K562 (cell line): ENCODE measurements around the gene G6PC3. TPM values are rescaled to one million over a fixed set of nuclear protein-coding genes. Genes with fewer than 3 reads are reported as not detected.

Source experiments
- ARID3A ChIP-seq: IDR thresholded peaks from 2 replicates; pipeline ENCODE4 v1.6.1; 2012; ENCODE audit warnings: low read depth, low read length, improper control_type of control experiment, borderline replicate concordance
- DPF2 ChIP-seq: fragments of 450-650 bp; IDR thresholded peaks from 2 replicates; pipeline ENCODE4 v1.6.1; 2016
- ELK3 ChIP-seq: fragments of 450-650 bp; formaldehyde crosslinking; IDR thresholded peaks from 2 replicates; pipeline ENCODE4 v1.4.0; 2020; ENCODE audit warnings: mild to moderate bottlenecking
- ESRRA ChIP-seq: fragments of 450-650 bp; IDR thresholded peaks from 2 replicates; pipeline ENCODE4 v1.6.1; 2014; ENCODE audit warnings: low read depth, mild to moderate bottlenecking, moderate library complexity, borderline replicate concordance
- EZH2 ChIP-seq: IDR thresholded peaks from 2 replicates; pipeline ENCODE4 v1.6.1; 2012; ENCODE audit warnings: low read depth, mild to moderate bottlenecking, inconsistent platforms, low read length, borderline replicate concordance
- FOXP4 ChIP-seq: sonication (generic); formaldehyde crosslinking; IDR thresholded peaks from 2 replicates; pipeline ENCODE4 v1.8.0; 2022; ENCODE audit warnings: mild to moderate bottlenecking, missing genetic modification reagents, borderline replicate concordance
- GABPB1 ChIP-seq: sonication (generic); formaldehyde crosslinking; IDR thresholded peaks from 2 replicates; pipeline ENCODE4 v1.8.0; 2022; ENCODE audit warnings: mild to moderate bottlenecking, missing genetic modification reagents
- IFI16 ChIP-seq: fragments of 250-450 bp; sonication (Bioruptor Pico); IDR thresholded peaks from 2 replicates; pipeline ENCODE4 v2.1.2; 2022; ENCODE audit warnings: mild to moderate bottlenecking, inconsistent platforms
- JUN ChIP-seq, 2 experiments: sonication (generic) in 1 of 2; formaldehyde crosslinking in 1 of 2; IDR thresholded peaks; 2 replicates each; pipeline versions ENCODE4 v1.6.1 to v1.8.0; 2012 to 2022; ENCODE audit warnings: borderline replicate concordance in 2 of 2, mild to moderate bottlenecking in 2 of 2, improper control_type of control experiment in 1 of 2, low read depth in 1 of 2, low read length in 1 of 2, missing genetic modification reagents in 1 of 2
- KDM4B ChIP-seq, 2 experiments: fragments of 450-650 bp in 1 of 2; sonication (generic) in 1 of 2; IDR thresholded peaks; 2 replicates each; pipeline ENCODE4 v1.6.1; 2016 to 2017; ENCODE audit warnings: borderline replicate concordance in 2 of 2, antibody characterized with exemption in 1 of 2, low read depth in 1 of 2, mild to moderate bottlenecking in 1 of 2
- MITF ChIP-seq: IDR thresholded peaks from 2 replicates; pipeline ENCODE4 v1.6.1; 2014; ENCODE audit warnings: antibody characterized with exemption
- MYNN ChIP-seq, 2 experiments: sonication (generic); formaldehyde crosslinking in 1 of 2; IDR thresholded peaks; 2 replicates each; pipeline versions ENCODE4 v1.5.0 to v1.6.1; 2016 to 2020; ENCODE audit warnings: antibody characterized with exemption in 1 of 2, missing genetic modification reagents in 1 of 2
- U2AF2 ChIP-seq: fragments of 200-400 bp; formaldehyde crosslinking; optimal IDR thresholded peaks from 2 replicates; pipeline ENCODE3; 2017; ENCODE audit warnings: low read depth, mild to moderate bottlenecking, low read length
- ZBTB49 ChIP-seq: sonication (generic); formaldehyde crosslinking; IDR thresholded peaks from 2 replicates; pipeline ENCODE4 v1.8.0; 2022; ENCODE audit warnings: missing genetic modification reagents, mild to moderate bottlenecking, borderline replicate concordance
- ZNF121 ChIP-seq: sonication (generic); formaldehyde crosslinking; conservative IDR thresholded peaks from 2 replicates; pipeline ENCODE4 v1.8.0; 2022; ENCODE audit warnings: missing genetic modification reagents
- ZNF239 ChIP-seq: fragments of 250-450 bp; sonication (Bioruptor Pico); IDR thresholded peaks from 2 replicates; pipeline ENCODE4 v1.4.0; 2020; ENCODE audit warnings: mild to moderate bottlenecking
- ZNF696 ChIP-seq: fragments of 250-450 bp; sonication (Bioruptor Pico); conservative IDR thresholded peaks from 2 replicates; pipeline ENCODE4 v1.4.0; 2020; ENCODE audit warnings: mild to moderate bottlenecking, moderate library complexity
- polyA plus RNA-seq, 8 experiments: library from polyadenylated mRNA; depleted of rRNA in 4 of 8; stranded (reverse) in 5 of 8; unstranded in 3 of 8; fragments of >200 nt; fragmentation: Nextera tagmentation in 2 of 8; fragmentation: Illumina TruSeq in 1 of 8; extraction: Ambion mirVana in 2 of 8; extraction: Trizol in 1 of 8; gene quantifications; 2 replicates each; pipeline versions ENCODE4 v1.2.1 to v1.2.3, GENCODE V29; 2011 to 2014; ENCODE audit warnings: inconsistent platforms in 1 of 8, missing spikeins in 1 of 8
- total RNA-seq, 7 experiments: library from RNA; depleted of rRNA in 6 of 7; stranded (reverse); fragments of >200 nt in 6 of 7; fragmentation: Illumina TruSeq in 2 of 7; extraction: Trizol in 2 of 7; gene quantifications; 2 replicates each; pipeline versions ENCODE4 v1.2.1 to v1.2.3, GENCODE V29; 2011 to 2021; ENCODE audit warnings: low replicate concordance in 1 of 7

Gene G6PC3
- total and polyA plus RNA-seq, 9 of the 15 experiments (the other 6 are each of a cell fraction or from before 2014, with no cell fraction given) = 10.4 to 57.8 (median 31.1) TPM

GRCh38 chr17:44123356-44124117 is 53.0 kb downstream of the G6PC3 start, which contains the start of gene HDAC5 (continued):
- TF ChIP-seq ELK3 (CRISPR knock-in tag) = no peak
- no peak for TF ChIP-seq ZNF239 (CRISPR knock-in tag)
- no peak for TF ChIP-seq ZNF121
- no peak for TF ChIP-seq GABPB1 (CRISPR knock-in tag)
- TF ChIP-seq MITF = no peak
- TF ChIP-seq EZH2 = no peak
- no peak; a peak in 1 of 4 replicates for TF ChIP-seq KDM4B (IDR thresholded peaks at IDR 0.05; ENCODE audit: borderline replicate concordance in 2 of 2, low read depth in 1 of 2)
- no peak for TF ChIP-seq FOXP4 (CRISPR knock-in tag)
- TF ChIP-seq JUN (IDR thresholded peaks at IDR 0.05; ENCODE audit: borderline replicate concordance, low read depth, low read length) = 0 out of 2 replicates have a peak, but pooled peaks have one; percentile 25
- peak; percentile 63; the same call in 1 of the 2 replicates for TF ChIP-seq JUN (CRISPR knock-in tag; IDR thresholded peaks at IDR 0.05; ENCODE audit: borderline replicate concordance)
- TF ChIP-seq ZNF696 (CRISPR knock-in tag) = no peak
- TF ChIP-seq MYNN (IDR thresholded peaks at IDR 0.05) = no peak
- TF ChIP-seq MYNN (CRISPR knock-in tag; IDR thresholded peaks at IDR 0.05) = no peak
- TF ChIP-seq ESRRA = peak; percentile 50; the same call in 1 of the 2 replicates
- TF ChIP-seq DPF2 = peak; percentile 70
- no peak for TF ChIP-seq ZBTB49 (CRISPR knock-in tag)
- TF ChIP-seq IFI16 (CRISPR knock-in tag) = no peak
- TF ChIP-seq ARID3A = peak; percentile 43; the same call in 1 of the 2 replicates
- TF ChIP-seq U2AF2 = no peak
